Measurements from ENCODE around the gene MYL6.
A peak's percentile ranks its signal among the peaks of the same experiment; 100 is the strongest.
"Not testable (repeated sequence)": the region's sequence is repeated elsewhere in the genome, so short reads cannot be mapped to it uniquely, and the experiment has no call there.

The MYL6 gene

DNA sequence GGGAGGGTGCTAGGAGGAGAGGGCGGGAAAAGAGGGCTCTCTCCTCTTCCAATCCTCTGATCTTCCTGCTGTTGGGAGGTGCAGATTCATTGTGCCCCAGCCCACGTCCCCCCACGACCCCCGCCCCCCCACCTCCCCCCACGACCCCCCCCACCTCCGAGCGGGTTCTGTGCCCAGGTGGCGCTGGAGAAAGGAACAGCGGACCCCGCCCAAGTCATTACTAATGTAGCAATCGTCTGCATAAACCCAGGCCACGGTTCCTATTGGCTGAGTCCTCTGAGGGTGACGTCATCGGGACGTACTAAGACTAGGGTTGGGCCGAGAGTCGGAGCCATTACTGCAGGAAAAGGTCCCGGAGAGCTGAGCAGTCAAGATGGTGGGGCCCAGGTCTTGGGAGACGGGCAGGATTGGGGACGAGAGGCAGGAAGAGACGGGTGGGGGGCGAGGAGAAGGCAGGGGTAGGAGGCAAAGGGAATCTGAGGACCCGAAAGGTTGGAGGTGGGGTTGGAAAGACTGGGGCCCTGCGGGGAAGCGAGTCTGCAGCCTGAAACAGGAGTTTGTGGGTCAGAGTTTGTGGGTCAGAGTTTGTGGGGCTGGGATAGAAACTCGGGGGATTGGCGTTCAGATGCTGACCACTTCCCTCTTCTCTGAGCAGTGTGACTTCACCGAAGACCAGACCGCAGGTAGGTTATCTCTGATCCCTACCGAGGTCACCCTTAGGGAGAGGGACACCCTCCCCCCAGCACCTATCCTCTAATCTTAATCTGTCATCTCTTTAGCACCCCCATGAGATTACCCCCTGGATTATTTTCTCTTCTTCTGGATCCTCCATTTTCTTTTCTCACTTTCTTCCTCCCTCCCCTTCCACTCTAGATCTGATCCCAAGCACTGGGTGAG, at the start of gene MYL6:
TSS of gene MYL6 (plus strand) at position 331 of the 897 bp plus-strand sequence. CDS start at position 374, 43 bp downstream.
- peak; percentile 90 to 94 for DNase-seq

DNA sequence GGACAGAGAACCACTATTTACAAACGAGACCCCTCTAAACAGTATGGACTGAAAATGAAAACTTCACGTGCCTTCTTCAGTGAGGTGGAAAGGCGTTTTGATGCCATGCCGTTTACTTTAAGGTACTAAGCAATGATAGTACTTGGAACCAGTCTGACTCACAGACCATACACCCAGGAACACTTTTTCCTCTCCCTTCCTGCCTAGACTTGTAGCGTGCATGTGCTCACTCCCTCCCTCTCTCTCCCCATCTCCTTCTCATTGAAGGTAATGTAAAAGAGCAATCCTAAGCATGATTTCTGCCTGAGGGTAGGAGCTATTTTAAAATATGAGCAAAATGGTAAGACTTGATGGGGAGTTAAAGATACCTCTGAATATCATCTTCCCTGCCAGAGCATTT, 47.6 kb upstream of the MYL6 start:
- DNase-seq, result no peak

DNA sequence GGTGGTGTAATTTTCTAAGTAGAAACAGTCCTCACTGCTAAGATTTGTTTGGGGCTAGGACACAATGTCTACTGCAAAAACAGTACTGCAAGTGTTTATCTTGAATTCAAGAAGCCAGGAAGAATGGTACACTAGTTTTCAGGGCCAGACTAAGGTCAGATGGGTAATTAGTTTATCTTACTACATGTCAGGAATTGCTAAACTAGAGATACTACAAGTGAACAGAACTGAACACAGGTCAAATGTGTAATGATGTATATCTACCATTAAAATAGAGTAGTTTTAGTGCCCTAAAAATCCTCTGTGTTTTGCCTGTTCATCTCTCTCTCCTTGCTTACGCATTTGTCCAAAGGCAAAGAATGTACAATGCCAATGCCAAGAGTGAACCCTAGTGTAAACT, 44.1 kb upstream of the MYL6 start:
- DNase-seq, result no peak

DNA sequence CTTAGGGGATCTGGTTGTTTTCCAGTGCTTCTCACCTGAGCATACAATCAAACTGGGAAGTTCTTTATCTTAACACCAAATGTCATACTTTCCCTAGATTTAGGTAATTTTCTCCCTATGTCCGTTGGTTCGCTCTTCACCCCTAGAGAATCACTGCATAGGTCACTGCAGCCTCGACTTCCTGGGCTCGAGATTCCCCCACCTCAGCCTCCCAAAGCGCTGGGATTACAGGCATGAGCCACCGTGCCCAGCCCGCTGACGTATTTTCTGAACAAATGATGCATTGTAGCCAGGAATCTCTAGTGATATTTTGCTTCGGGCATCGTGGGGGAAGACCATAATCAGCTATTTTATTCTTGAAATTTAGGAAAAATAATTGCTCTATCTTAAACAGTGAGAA, 42.8 kb upstream of the MYL6 start:
- no peak for DNase-seq

DNA sequence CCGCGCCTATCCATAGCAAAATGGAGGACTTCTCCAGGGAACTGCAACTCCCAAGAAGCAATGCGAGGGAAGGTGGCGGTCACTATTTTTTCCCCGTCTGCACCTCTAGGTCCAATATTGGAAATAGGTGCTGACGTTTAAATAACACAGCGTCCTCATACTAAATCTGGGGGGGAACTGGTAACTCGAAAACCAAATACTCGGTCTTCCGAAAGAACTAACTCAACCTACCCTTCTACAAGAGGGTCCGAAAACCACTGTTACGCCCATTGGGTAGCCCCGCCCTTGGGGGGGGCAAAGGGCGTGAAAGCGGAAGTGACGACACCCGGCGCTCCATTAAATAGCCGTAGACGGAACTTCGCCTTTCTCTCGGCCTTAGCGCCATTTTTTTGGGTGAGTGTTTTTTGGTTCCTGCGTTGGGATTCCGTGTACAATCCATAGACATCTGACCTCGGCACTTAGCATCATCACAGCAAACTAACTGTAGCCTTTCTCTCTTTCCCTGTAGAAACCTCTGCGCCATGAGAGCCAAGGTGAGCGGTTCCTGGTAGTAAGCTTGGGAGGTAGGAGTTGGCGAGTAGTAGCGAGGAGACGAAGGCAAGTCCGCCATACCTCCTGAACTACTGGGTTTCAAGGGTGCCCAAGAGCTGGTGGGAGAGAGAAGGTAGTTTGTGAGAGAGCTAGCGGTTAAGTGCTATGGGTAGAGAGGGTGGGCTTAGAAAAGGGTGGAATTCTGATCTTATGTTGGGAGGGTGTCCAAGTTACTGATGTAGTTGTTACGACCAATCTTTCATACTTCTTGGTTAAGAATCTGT, 41.7 kb upstream of the MYL6 start, which contains the start of gene RPL41:
TSS of gene RPL41 (plus strand) at position 367 of the 815 bp plus-strand sequence.
- peak; percentile 93 to 95 for DNase-seq

DNA sequence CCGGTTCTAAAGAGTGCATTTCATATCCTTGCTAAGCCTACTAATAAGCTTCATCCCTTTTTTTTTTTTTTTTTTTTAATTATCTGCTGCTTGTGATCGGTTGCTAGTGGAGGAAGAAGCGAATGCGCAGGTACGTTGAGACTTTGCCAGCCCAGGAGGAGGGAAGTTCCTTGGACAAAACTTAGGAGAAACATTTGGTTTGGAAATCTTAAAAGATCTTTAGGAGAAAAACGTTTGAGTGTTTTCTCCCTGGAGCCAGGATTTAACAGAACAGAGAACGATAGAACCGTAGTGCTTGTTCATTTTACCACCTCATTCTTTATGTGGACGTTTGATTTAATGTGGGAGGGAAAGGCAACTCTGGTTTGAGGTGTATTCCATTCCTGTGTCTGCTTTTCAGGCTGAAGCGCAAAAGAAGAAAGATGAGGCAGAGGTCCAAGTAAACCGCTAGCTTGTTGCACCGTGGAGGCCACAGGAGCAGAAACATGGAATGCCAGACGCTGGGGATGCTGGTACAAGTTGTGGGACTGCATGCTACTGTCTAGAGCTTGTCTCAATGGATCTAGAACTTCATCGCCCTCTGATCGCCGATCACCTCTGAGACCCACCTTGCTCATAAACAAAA, 41.0 kb upstream of the MYL6 start:
- DNase-seq, result not testable (repeated sequence)

DNA sequence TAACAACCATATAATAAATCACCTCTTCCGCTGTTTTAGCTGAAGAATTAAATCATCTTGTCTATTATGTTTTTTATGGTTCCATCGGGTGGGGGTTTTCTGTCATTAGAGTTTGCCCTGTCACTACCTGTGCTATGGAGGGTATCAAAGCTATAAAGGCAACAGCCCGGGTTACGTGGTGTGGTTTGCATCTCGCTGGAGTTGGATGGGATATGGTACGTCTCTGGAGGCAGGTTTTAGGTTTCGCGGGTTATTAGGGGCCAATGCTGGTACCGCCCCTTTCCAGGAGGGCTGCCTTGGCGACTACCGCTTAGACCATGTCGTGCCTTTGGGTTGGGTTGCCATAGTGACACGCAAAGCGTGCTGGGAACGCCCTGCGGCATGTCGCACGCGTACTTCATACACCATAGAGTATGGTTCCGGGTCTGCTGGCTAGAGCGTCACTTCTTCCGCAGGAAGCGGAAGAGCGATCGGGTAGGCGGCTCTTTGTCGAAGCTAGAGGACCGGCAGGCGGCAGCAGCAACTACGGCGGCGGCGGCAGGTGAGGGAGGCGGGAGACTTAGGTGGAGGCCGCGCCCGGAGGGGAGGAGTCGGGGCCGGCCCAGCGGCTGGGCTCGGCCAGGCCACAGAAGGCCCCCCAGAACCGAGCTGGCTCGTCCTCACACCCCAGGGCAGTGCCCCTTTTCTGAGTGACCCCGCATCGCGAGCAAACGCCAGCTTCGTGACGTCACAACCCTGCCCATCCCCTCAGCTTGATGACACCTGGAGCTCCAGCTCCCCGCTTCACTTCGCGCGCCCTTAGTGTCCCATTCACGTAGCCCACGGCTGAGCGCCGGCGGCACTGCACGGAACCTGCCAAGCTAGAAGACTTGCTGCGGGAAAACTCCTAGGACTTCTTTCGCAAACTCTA, 40.1 kb upstream of the MYL6 start, which contains the start of gene ZC3H10:
TSS of gene ZC3H10 (plus strand) at position 489 of the 910 bp plus-strand sequence. CDS start 2,297 bp downstream, outside the sequence.
- peak; percentile 98 to 99 for DNase-seq

DNA sequence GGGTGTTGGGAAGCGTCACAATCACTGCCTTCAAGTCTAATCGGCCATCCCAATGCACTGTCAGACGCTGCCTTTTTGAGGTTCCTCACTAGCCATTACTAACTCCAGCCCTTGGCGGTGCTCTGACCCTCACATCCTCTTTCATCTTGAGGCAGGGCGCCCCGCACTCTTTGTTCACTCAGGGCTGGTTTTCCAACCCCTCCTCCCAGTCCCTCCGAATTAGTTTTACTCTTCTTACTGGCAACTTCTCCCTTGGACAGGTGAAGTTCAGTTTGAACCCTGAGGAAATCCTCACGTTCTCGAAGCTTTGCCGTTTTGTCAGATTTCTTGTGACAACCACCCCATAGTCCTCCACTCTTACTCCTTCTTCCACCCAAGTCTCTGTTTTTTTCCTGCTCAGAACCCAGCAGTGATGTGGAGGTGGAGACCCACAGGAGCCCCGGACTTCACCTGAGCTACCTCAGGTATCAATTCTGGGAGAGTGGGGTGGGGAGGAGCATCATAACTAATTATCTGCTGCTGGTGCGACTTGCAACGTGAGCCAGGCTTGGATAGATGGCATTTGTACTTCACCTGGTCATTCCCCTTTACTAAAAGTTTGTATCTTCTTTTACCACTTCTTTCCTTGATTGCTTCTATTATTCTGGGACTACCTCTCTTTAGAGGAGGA, 39.3 kb upstream of the MYL6 start:
- DNase-seq, result no peak

DNA sequence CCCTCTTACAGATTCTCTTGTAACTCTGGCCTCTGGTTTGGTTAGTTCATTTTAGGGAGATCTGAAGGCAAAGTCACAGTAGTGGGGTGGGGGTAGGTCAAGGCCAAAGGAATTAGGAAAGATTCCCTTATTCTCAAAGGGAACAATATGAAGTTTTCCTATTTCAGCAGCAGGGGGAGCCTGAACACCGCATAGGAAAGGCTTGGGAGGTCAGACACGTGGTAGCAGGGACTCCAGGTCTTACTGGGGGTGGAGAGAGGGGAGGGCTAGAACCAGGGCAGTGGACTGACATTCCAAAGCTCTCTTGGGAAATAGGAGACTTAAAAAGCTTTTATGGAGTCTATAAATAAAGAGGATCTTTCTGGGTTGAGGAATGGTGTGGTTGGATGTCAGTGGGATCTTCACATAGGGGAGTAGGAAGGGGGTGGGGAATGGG, 38.8 kb upstream of the MYL6 start:
- peak; percentile 59 to 72 for DNase-seq

DNA sequence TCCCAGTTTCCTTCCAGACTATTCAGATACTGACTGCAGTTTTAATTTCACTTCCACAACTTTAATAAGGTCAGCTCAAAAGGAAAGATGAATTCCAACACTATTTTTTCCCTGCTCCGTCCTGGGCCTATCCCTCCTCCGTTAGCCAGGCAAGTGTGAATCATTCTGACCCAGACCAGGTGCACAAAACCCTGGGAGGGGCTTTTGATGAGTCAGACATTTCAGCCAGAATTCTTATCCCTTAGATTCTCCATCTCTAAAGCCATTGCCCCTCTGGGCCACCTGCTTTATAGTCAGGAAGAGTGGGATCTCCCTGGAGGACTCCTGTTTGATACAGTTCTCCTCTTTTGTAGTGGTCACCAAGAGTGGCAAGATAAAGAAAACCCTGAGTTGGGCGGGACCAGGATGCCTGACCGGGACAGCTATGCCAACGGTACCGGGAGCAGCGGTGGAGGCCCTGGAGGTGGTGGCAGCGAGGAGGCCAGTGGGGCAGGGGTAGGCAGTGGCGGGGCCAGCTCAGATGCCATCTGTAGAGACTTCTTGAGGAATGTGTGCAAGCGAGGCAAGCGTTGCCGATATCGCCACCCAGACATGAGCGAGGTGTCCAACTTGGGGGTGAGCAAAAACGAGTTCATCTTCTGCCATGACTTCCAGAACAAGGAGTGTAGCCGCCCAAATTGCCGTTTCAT, 37.9 kb upstream of the MYL6 start:
- no peak for DNase-seq

DNA sequence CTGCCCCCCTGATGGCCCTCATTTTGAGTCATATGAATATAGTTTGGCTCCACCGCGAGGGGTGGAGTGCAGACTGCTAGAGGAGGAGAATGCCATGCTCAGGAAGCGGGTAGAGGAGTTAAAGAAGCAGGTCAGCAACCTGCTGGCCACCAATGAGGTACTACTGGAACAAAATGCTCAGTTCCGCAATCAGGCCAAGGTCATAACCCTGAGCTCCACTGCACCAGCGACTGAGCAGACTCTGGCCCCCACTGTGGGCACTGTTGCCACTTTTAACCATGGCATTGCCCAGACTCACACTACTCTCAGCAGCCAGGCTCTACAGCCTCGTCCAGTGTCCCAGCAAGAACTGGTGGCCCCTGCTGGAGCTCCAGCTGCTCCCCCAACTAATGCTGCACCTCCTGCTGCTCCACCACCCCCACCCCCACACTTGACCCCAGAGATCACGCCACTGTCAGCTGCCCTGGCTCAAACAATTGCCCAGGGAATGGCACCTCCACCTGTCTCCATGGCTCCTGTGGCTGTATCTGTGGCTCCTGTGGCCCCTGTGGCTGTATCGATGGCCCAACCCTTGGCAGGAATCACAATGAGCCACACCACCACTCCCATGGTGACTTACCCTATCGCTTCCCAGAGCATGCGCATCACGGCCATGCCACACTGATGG, 36.8 kb upstream of the MYL6 start:
- DNase-seq, result no peak

DNA sequence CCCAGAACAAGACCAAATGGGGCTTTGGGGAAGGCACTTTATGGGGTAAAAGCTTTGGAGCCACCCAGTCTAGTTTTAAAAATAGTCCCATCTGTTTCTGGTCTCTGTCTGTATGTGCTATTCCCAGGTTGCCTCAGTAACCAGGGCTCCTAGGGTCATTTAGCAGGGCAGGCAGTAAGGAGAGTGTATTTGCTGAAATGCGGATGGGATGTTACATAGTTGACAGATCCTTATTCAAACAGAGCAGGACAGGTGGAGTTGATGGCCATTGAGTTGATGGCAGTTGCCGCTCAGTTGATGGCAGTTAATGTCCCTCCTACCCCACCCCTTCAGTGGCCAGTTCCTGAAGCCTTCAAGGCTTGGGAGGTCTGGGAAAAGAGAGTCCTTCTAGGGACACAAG, 35.5 kb upstream of the MYL6 start:
- DNase-seq, result no peak

DNA sequence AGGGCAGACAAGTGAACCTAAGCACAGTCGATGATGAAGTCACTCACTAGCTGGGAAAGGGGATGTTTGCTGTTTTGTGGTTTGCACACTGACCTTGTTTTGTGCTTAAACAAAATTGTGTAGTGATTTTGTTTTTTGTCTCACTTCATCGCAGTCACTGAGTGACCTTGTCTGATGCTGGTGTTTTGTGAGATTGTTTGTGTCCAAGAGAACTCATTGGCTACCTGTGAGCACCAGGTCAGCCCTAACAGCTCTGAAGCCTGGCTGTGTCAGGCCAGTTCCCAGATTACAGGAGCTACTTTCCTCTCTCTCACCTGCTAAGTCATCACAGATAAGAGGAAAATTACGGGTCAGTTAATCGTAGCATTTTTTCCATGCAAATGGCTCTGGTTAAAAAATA, 34.0 kb upstream of the MYL6 start:
- no peak for DNase-seq

DNA sequence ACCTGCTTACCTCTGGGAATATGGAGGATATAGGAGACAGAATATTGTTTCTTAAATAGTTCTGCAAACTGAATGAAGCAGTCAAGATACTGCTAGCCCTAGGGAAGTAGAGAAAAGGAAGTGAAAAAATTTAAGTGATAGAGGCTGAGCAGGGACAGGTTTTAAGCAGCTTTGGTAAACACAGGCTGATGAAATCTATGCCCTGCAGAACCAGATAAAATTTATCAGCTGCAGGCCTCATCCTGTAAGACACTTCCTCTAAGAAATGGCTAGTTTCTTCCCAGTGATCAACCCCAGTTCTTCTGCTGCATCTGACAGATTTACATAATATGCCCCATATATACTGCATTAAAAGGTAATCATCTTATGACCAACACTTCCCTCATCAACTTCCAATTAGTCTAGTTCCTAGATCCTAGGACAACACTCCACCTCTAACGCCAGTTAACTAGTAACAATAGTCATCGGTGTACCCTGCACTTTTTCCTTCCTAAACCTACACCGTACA, 31.4 kb upstream of the MYL6 start:
- no peak for DNase-seq

DNA sequence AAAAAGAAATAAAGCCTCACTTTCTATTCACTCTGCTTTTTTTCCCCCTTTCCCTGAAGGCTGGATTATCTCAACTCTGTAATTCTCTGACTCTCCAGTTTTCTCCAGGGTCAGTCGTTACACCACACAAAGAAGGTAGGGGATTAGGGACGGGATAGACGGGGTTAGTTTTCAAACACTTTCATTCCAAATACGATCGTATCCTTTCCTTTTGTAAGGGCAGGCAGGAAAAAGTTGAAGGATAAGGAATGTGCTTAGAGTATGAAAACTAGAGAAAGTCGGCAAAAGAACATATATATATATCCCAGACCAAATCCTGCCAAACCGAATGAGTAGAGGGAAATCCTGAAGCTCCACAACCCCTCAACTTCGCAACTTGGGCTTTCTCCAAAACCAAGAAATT, 30.7 kb upstream of the MYL6 start:
- no peak for DNase-seq

DNA sequence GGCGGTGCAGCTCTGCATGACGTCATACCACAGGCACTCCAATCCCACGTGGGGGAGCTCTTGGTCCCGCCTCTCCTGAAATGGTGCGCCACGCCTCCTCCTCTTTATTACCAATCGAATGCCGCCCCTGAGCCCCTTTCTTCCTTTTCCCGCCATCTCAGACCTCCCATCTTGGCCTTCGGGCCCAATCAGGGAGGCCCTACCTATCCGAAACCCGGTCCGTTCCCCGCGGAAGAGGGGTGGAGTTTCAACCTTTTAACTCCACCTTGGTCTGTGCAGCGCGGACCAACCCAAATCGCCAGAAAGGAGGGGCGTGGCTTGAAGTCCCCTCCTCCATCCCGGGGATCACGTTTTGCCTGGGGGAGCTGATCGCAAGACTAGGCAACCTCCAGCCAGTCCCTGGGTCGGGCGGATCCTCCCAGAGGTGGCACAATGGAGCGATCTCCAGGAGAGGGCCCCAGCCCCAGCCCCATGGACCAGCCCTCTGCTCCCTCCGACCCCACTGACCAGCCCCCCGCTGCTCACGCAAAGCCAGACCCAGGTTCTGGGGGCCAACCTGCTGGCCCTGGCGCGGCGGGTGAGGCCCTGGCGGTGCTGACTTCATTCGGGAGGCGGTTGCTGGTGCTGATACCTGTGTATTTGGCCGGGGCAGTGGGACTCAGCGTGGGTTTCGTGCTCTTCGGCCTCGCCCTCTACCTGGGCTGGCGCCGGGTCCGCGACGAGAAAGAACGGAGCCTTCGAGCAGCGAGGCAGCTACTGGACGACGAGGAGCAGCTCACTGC, 30.1 kb upstream of the MYL6 start, which contains the start of gene ESYT1:
TSS of gene ESYT1 (plus strand) at position 380 of the 782 bp plus-strand sequence. CDS start at position 433, 53 bp downstream.
- DNase-seq, result peak; percentile 97 to 98

DNA sequence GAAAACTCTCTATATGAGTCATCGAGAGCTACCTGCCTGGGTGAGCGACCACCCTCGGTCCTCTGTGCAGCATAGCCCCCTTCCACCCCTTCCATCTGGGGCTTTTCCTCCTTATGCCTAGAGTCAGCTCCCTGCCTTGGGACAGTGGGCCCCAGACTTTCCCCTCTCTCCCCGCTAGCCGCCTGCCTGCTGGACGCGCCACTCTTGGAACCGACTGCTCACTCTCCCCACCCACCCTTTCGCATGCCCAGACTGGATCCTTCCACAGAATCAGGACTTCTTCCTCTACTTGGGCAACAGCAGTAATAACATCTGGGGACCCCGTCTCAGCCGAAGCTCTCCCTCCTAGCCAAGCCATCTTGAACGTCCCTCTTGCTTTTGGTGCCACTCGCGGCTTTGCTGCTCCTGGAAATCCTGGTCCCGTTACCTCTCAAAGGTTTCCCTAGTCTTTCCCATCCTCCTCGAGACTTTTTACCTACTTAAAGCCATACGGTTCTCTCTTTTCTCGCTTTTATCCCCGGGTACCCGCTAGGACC, 29.4 kb upstream of the MYL6 start:
- DNase-seq, result peak in 1 of 2 experiments; percentile 30

DNA sequence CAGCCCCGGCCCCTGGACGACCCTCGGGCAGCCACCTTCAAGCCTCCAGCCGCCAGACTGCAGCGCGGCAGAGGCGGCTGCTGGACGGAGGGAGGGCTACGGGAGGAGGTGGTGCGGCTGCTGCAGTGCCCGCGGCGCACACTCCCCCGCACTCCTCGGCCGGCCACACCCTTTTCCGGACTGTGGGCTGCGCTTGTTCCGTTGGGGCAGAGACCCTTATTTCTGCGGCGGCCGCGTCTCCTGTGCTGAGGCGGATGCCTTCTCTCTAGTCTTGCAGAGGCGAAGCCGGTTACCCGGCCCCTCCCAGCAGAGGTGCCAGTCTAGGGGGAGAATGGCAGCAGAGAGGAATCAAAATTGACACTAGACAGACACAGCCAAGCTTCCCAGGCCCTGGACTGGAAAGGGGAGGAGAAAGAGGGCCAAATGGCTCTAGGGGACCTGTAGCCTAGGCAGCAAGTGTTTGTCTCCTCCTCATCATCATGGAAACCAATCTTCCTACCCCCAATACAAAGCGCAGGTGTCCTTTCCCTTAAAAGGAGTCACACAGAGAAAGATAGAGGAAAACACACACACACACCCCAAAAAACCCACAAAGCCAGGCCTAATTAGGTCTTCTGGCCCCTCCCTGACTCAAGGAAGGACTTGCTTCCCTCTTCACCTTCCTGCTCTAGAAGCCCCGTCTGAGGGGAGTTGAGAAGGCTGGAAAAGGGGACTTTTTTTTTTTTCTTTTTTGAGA, 28.8 kb upstream of the MYL6 start:
- peak; percentile 71 to 78 for DNase-seq

Data from activated CD4-positive, alpha-beta T cell treated with anti-CD3 and anti-CD28 coated beads, Interleukin-2, amount 50 U/mL, for 48 hours (primary cell).